ENCODE results near the gene BICC1.
A peak's percentile ranks its signal among the peaks of the same experiment; 100 is the strongest.

The BICC1 gene

DNA sequence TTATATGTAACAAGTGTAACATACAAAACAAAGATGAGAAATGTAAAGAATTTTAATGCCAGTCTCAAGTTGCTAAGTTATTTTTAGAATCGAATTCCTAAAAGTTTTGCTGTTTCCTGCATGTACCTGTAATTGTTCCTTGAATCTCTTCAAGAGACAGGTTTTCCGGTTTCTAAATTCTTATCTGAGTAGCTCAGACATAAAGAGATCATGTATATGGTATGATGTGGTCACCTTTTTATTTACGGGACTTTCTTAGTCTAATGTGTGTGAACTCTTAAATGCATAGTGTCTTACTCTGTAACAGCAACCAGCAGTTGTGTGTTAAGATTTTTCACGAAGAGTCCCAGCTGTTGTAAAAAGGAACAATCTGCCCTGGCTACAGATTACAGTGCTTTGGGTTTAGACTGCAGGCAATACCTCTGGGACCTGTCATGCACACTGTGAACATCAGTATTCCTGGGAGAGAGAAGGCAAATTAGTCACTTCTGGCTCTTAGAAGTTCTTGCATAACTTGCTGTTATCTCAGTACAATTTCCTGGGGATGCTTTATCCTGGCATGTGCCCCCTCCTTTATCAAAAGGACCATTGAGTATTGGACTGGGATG, 263.4 kb downstream of the BICC1 start:
- peak; percentile 81 for DNase-seq (ENCODE audit: low read depth)
- no peak overlapping the region for H3K4me3 ChIP-seq (ENCODE audit: low read depth, low read length)
- TF ChIP-seq, protein P1, sequence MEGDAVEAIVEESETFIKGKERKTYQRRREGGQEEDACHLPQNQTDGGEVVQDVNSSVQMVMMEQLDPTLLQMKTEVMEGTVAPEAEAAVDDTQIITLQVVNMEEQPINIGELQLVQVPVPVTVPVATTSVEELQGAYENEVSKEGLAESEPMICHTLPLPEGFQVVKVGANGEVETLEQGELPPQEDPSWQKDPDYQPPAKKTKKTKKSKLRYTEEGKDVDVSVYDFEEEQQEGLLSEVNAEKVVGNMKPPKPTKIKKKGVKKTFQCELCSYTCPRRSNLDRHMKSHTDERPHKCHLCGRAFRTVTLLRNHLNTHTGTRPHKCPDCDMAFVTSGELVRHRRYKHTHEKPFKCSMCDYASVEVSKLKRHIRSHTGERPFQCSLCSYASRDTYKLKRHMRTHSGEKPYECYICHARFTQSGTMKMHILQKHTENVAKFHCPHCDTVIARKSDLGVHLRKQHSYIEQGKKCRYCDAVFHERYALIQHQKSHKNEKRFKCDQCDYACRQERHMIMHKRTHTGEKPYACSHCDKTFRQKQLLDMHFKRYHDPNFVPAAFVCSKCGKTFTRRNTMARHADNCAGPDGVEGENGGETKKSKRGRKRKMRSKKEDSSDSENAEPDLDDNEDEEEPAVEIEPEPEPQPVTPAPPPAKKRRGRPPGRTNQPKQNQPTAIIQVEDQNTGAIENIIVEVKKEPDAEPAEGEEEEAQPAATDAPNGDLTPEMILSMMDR (conservative IDR thresholded peaks at IDR 0.05; ENCODE audit: low read depth, low read length): no peak

DNA sequence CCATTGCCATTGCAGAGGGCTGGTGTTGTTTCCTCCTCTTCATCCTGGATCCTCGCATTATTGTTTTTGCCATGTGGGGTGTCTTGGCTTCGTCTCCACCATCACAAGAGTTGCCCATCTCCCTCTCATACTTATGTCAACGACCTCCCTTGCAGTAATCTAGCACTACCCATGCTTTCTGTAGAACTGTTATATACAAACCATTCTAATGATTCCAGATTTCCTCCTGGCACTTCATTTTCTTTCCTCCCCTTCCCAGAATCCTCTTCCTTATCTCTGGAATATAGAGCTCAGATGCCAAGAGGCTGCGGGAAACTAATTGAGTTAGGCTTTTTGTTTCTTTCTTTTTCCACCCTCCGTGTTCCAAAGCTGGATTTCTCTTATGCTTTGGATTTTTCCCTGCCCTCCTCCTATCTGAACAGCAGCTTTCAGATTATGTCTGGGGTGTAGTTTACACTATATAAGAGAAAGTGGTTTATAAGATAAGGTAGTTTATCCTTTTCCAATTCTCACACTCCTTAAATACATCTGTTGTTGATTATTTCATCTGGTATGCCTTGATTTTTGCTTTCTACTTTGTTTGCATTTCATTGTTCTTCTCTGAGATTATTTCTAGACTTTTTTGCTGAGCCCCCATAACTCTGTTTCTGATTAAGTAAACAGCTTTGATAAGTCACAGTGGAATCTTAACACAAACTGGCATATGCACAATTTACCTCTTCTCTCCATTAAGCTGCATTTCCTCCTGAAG, 264.1 kb downstream of the BICC1 start:
- DNase-seq (ENCODE audit: low read depth): no peak
- TF ChIP-seq, protein P1 (conservative IDR thresholded peaks at IDR 0.05; ENCODE audit: low read depth, low read length): no peak
- H3K4me3 ChIP-seq (ENCODE audit: low read depth, low read length): no peak overlapping the region

GRCh38 chr10:58778966-58779365, 266.3 kb downstream of the BICC1 start:
- no peak for DNase-seq (ENCODE audit: low read depth)
- TF ChIP-seq, protein P1 (conservative IDR thresholded peaks at IDR 0.05; ENCODE audit: low read depth, low read length): no peak
- H3K4me3 ChIP-seq (ENCODE audit: low read depth, low read length): no peak overlapping the region

GRCh38 chr10:58779594-58779993, 266.9 kb downstream of the BICC1 start:
- H3K4me3 ChIP-seq (ENCODE audit: low read depth, low read length): no peak overlapping the region
- TF ChIP-seq, protein P1 (conservative IDR thresholded peaks at IDR 0.05; ENCODE audit: low read depth, low read length): no peak
- no peak for DNase-seq (ENCODE audit: low read depth)

DNA sequence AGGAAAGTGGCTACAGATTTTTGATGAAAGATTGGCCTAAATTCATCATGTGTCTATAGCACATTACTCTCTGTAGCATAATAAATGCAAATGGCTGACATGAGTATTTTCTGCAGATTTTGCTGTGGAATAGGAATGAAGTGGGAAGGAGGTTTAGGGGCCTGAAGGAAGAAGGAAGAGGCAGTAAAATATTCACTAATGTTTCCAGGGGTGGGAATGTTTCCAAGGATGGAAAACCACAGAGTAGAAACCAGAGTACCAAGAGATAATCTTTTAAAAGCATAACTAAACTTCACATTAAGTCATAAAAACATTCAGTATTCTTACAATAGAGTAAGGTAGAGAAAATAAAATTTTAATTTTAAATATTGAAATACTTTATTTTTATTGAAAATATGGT, 267.8 kb downstream of the BICC1 start:
- no peak overlapping the region for H3K4me3 ChIP-seq (ENCODE audit: low read depth, low read length)
- TF ChIP-seq, protein P1 (conservative IDR thresholded peaks at IDR 0.05; ENCODE audit: low read depth, low read length): no peak
- DNase-seq (ENCODE audit: low read depth): no peak

DNA sequence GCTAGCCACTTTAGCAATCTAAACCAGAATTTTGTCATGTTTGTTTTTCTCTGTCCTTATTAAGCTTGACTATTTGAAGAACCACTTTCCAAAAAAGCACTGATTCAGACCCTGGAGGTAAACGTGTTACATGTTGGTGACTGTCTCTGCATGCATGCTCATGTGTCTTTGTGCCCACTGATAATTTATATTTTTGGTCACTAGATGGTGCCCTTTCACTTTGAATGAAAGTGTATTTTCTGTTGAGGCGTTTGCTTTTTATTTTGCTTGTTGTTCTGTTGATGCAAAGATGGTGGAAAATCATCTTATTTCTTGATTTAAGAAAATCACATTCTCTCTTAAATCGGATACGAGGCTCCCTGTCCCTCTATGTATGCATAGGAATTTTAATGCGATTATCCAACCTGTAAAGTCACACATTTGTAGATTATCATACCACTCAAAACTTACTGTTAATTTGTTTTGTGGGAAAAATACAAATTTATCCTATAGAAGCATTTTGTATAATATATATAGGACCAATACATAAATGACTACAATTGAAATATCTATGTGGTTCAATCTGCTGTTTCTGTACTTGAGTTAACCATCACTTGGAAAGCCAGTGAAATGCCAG, 269.3 kb downstream of the BICC1 start:
- TF ChIP-seq, protein P1 (conservative IDR thresholded peaks at IDR 0.05; ENCODE audit: low read depth, low read length): peak; percentile 51
- DNase-seq (ENCODE audit: low read depth): peak; percentile 67
- no peak overlapping the region for H3K4me3 ChIP-seq (ENCODE audit: low read depth, low read length)
